HG03571 (cell line): ENCODE data around the gene SEL1L3.

Experiments
- ATAC-seq: cut with Tn5 transposase; IDR thresholded peaks from one replicate; pipeline ENCODE4 v1.9.1; 2021; ENCODE audit not compliant: unreplicated experiment

The SEL1L3 gene

GRCh38 chr4:25759101-25759500 lies 103.7 kb downstream of the SEL1L3 start:
- ATAC-seq, result no peak

- no peak for ATAC-seq
Measured at GRCh38 chr4:25757452-25757851, 105.3 kb downstream of the SEL1L3 start.

GRCh38 chr4:25756503-25756902 lies 106.3 kb downstream of the SEL1L3 start:
- no peak for ATAC-seq

- no peak for ATAC-seq
Measured at GRCh38 chr4:25755911-25756310, 106.9 kb downstream of the SEL1L3 start.

- ATAC-seq, result no peak
Measured at GRCh38 chr4:25753239-25753638, 109.5 kb downstream of the SEL1L3 start.

- no peak for ATAC-seq
Measured at GRCh38 chr4:25750874-25751273, 111.9 kb downstream of the SEL1L3 start.

- no peak for ATAC-seq
Measured at GRCh38 chr4:25749150-25749794, 113.5 kb downstream of the SEL1L3 start.

GRCh38 chr4:25743971-25744370 lies 118.8 kb downstream of the SEL1L3 start:
- no peak for ATAC-seq

- ATAC-seq, result no peak
Measured at GRCh38 chr4:25729564-25729963, 133.2 kb downstream of the SEL1L3 start.

GRCh38 chr4:25728886-25729285 lies 133.9 kb downstream of the SEL1L3 start:
- no peak for ATAC-seq

- no peak for ATAC-seq
Measured at GRCh38 chr4:25727711-25728493, 134.9 kb downstream of the SEL1L3 start.

- ATAC-seq, result no peak
Measured at GRCh38 chr4:25725870-25726269, 136.9 kb downstream of the SEL1L3 start.

- no peak for ATAC-seq
Measured at GRCh38 chr4:25723409-25723808, 139.4 kb downstream of the SEL1L3 start.

- no peak for ATAC-seq
Measured at GRCh38 chr4:25722964-25723363, 139.8 kb downstream of the SEL1L3 start.

- ATAC-seq, result no peak
Measured at GRCh38 chr4:25713812-25714211, 149.0 kb downstream of the SEL1L3 start.

GRCh38 chr4:25712611-25713010 lies 150.2 kb downstream of the SEL1L3 start:
- ATAC-seq, result no peak

GRCh38 chr4:25710637-25711036 lies 152.2 kb downstream of the SEL1L3 start:
- no peak for ATAC-seq

GRCh38 chr4:25704516-25704915 lies 158.3 kb downstream of the SEL1L3 start:
- ATAC-seq, result no peak

- no peak for ATAC-seq
Measured at GRCh38 chr4:25703731-25704388, 158.9 kb downstream of the SEL1L3 start.

GRCh38 chr4:25702848-25703247 lies 159.9 kb downstream of the SEL1L3 start:
- ATAC-seq, result no peak

GRCh38 chr4:25700661-25701060 lies 162.1 kb downstream of the SEL1L3 start:
- no peak for ATAC-seq

- ATAC-seq, result no peak
Measured at GRCh38 chr4:25697516-25697915, 165.3 kb downstream of the SEL1L3 start.
